Subcutaneous abdominal adipose tissue (tissue), 5 donors: ENCODE measurements around the gene INTS1.
"Not testable (repeated sequence)": the region's sequence is repeated elsewhere in the genome, so short reads cannot be mapped to it uniquely, and the experiment has no call there.

Experiments used
- H3K27ac ChIP-seq: one replicate; pipeline ENCODE4 v1.7.0; 2013; ENCODE audit warnings: low read depth, mild to moderate bottlenecking, inconsistent platforms, low read length, moderate library complexity
- H3K27me3 ChIP-seq, 5 donors: one replicate each; pipeline ENCODE4 v1.7.0; 2013; ENCODE audit warnings: low read length in 5 of 5, inconsistent platforms in 1 of 5; ENCODE audit not compliant: control insufficient read depth in 5 of 5, insufficient read depth in 4 of 5
- H3K36me3 ChIP-seq, 5 donors: one replicate each; pipeline ENCODE4 v1.7.0; 2013; ENCODE audit warnings: low read length in 5 of 5; ENCODE audit not compliant: control insufficient read depth in 5 of 5, insufficient read depth in 5 of 5
- H3K4me1 ChIP-seq, 5 donors: one replicate each; pipeline ENCODE4 v1.7.0; 2013; ENCODE audit warnings: low read length in 5 of 5, mild to moderate bottlenecking in 3 of 5, moderate library complexity in 1 of 5; ENCODE audit not compliant: control insufficient read depth in 5 of 5, insufficient read depth in 5 of 5
- H3K4me3 ChIP-seq, 5 donors: one replicate each; pipeline ENCODE4 v1.7.0; 2013; ENCODE audit warnings: low read length in 5 of 5, low read depth in 1 of 5
- H3K9ac ChIP-seq, 5 donors: one replicate each; pipeline ENCODE4 v1.7.0; 2013; ENCODE audit warnings: low read length in 5 of 5, mild to moderate bottlenecking in 4 of 5, moderate library complexity in 3 of 5
- H3K9me3 ChIP-seq, 5 donors: one replicate each; pipeline ENCODE4 v1.7.0; 2013; ENCODE audit warnings: low read length in 5 of 5; ENCODE audit not compliant: control insufficient read depth in 5 of 5
- donor health status: healthy.
- donor health status: healthy.
- donor health status: healthy.
- donor health status: healthy.
- donor health status: healthy.

Gene INTS1

GRCh38 chr7:1444214-1444924 is 59.8 kb downstream of the INTS1 start:
- no peaks in the 10 kb centered on the region for H3K27me3 ChIP-seq
- no peak overlapping the region for H3K27ac ChIP-seq
- no peak overlapping the region for H3K9ac ChIP-seq
- H3K4me3 ChIP-seq, result no peak overlapping the region
- peaks cover 0 to 19% (median 8%) of the 10 kb centered on the region in 5 donors for H3K36me3 ChIP-seq
- H3K9me3 ChIP-seq, result no peaks in the 10 kb centered on the region
- H3K4me1 ChIP-seq, result peaks cover 0 to 9% (median 4%) of the 10 kb centered on the region in 5 donors

GRCh38 chr7:1443587-1444200 is 60.5 kb downstream of the INTS1 start:
- H3K9ac ChIP-seq, H3K9me3 ChIP-seq, H3K4me1 ChIP-seq, H3K27ac ChIP-seq, H3K4me3 ChIP-seq, H3K27me3 ChIP-seq: not testable (repeated sequence)
- H3K36me3 ChIP-seq, result peaks cover 0 to 21% (median 8%) of the 10 kb centered on the region in 5 donors

GRCh38 chr7:1442355-1443124 is 61.6 kb downstream of the INTS1 start:
- no peaks in the 10 kb centered on the region for H3K27me3 ChIP-seq
- H3K9ac ChIP-seq, result no peak overlapping the region
- peaks cover 0 to 4% (median 2%) of the 10 kb centered on the region in 5 donors for H3K4me1 ChIP-seq
- H3K4me3 ChIP-seq, result no peak overlapping the region
- H3K36me3 ChIP-seq, result peaks cover 0 to 27% (median 8%) of the 10 kb centered on the region in 5 donors
- H3K27ac ChIP-seq, result no peak overlapping the region
- no peaks in the 10 kb centered on the region for H3K9me3 ChIP-seq

- H3K9ac ChIP-seq, result no peak overlapping the region
- H3K9me3 ChIP-seq, result no peaks in the 10 kb centered on the region
- H3K27ac ChIP-seq, result no peak overlapping the region
- H3K36me3 ChIP-seq, result peaks cover 0 to 33% (median 11%) of the 10 kb centered on the region in 5 donors
- no peaks in the 10 kb centered on the region for H3K4me1 ChIP-seq
- no peak overlapping the region for H3K4me3 ChIP-seq
- H3K27me3 ChIP-seq, result no peaks in the 10 kb centered on the region
Measured at GRCh38 chr7:1441615-1442354, 62.4 kb downstream of the INTS1 start.

DNA sequence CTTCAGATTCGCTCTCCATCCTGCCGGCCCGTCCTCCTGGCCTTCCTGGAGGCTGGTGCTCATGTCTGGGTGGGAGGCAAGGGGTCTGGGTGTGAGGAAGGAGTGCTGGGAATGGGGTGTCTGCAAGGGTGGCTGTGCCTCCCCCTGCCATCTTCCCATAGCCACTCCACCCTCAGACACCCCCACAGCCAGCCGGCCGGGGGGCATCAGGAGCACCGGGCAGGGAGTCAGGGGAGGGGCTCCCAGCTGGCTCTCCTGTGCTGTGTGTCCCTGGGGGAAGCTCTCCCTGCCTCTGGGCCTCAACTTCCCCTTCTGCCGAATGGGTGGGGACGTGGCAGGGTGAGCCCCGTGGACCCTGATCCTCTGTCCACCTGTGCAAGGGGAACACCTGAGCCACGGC is 63.6 kb downstream of the INTS1 start:
- Histone ChIP-seq H3K9me3 (no peaks in the 10 kb centered on the region), H3K36me3 (peaks cover 0 to 37% (median 11%) of the 10 kb centered on the region in 5 donors), H3K9ac (no peak overlapping the region), H3K27ac (no peak overlapping the region), H3K27me3 (no peaks in the 10 kb centered on the region), H3K4me3 (no peak overlapping the region), H3K4me1 (no peaks in the 10 kb centered on the region)

DNA sequence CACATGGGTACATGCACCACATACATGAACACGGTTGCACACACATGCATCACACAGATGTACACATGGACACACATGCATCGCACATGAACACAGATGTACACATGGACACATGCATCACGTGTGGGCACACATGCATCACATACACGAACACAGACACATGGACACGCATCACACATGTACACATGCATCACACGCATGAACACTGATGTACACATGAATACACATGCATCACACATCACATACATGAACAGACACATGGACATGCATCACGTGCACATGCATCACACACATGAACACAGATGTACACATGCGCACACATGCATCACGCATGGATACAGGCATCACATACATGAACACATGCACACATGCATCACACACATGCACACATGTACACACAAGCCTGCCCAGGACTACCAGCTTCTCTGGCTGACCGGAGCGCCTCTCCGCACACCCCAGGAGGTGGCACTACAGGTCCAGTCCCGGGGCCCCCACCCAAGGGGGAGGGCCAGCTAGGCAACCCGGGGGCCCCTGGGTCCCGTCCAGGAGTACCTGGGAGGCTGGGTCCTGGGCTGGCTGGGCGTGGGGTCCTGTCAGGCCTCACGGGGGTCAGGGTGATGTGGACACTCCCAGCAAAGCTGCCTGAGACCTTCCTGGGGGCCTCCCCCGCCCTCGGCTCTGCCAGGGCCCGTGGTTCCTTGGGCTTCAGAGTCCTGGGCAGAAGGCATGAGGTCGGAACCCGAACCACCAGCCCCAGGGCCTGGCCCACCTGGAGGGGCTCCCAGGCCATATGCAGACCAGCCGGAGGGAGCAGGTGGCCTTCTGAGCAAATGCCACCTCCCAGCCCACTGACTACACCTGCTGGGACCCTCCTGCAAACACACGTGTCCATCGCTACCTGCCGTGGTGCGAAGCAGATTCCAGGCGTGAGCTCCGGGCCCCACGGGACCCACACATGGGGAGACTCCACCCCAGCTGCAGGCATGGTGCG is 64.5 kb downstream of the INTS1 start:
- Histone ChIP-seq H3K9me3 (no peaks in the 10 kb centered on the region), H3K4me1 (no peaks in the 10 kb centered on the region), H3K4me3 (no peak overlapping the region), H3K27me3 (no peaks in the 10 kb centered on the region), H3K27ac (no peak overlapping the region), H3K36me3 (peaks cover 0 to 37% (median 11%) of the 10 kb centered on the region in 5 donors), H3K9ac (no peak overlapping the region)

DNA sequence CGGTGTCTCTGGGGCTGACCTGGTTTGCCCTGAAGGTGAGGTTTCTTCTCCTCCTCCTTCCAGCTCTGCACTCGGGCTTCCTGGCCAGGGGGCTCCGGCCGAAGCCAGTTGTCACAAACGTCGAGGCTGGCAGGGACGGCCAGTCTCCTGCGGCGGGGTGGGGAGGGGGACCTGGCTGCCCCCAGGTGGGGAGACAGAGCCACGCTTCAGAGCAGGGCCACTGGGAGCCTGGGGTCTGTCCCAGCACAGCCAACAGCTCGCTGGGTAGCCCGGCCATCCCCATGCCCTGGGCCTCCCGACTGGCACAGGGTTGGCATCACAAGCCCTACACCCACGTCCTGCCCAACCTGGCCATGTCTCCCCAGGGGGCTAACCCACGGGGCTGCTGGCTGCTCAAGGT is 65.4 kb downstream of the INTS1 start:
- no peaks in the 10 kb centered on the region for H3K9me3 ChIP-seq
- peaks cover 0 to 37% (median 11%) of the 10 kb centered on the region in 5 donors for H3K36me3 ChIP-seq

GRCh38 chr7:1438208-1438607 is 66.0 kb downstream of the INTS1 start:
- Histone ChIP-seq H3K9ac (no peak overlapping the region), H3K4me1 (no peaks in the 10 kb centered on the region), H3K27ac (no peak overlapping the region), H3K9me3 (no peaks in the 10 kb centered on the region), H3K36me3 (peaks cover 0 to 37% (median 11%) of the 10 kb centered on the region in 5 donors), H3K4me3 (no peak overlapping the region), H3K27me3 (no peaks in the 10 kb centered on the region)

More for the DNA sequence above, 65.4 kb downstream of the INTS1 start:
- Histone ChIP-seq H3K4me1 (no peaks in the 10 kb centered on the region), H3K4me3 (no peak overlapping the region), H3K27ac (no peak overlapping the region), H3K9ac (no peak overlapping the region), H3K27me3 (no peaks in the 10 kb centered on the region)
